Trophoblast cell (in vitro differentiated cells and primary cell): ENCODE results near the gene B9D1.

Source experiments
- DNase-seq, 2 donors: peaks; one replicate each; pipeline ENCODE4 v3.0.0-alpha.2; 2016
- H2AFZ ChIP-seq: 2 replicates; pipeline ENCODE4 v1.6.1; 2013; ENCODE audit warnings: low read length, moderate library complexity, mild to moderate bottlenecking; ENCODE audit not compliant: insufficient read depth, poor library complexity
- H2AK5ac ChIP-seq: 2 replicates; pipeline ENCODE4 v1.6.1; 2013; ENCODE audit warnings: mild to moderate bottlenecking, low read length
- H2BK120ac ChIP-seq: 2 replicates; pipeline ENCODE4 v1.6.1; 2013; ENCODE audit warnings: low read length, mild to moderate bottlenecking, moderate library complexity; ENCODE audit not compliant: insufficient read depth, poor library complexity
- H2BK12ac ChIP-seq: 2 replicates; pipeline ENCODE4 v1.6.1; 2013; ENCODE audit warnings: mild to moderate bottlenecking, low read length, moderate library complexity
- H2BK5ac ChIP-seq: 2 replicates; pipeline ENCODE4 v1.6.1; 2013; ENCODE audit warnings: low read length, low read depth, moderate library complexity, mild to moderate bottlenecking; ENCODE audit not compliant: poor library complexity
- H3K14ac ChIP-seq: 2 replicates; pipeline ENCODE4 v1.6.1; 2013; ENCODE audit warnings: mild to moderate bottlenecking, low read length
- H3K18ac ChIP-seq: 2 replicates; pipeline ENCODE4 v1.6.1; 2013; ENCODE audit warnings: mild to moderate bottlenecking, low read length
- H3K23ac ChIP-seq: 2 replicates; pipeline ENCODE4 v1.6.1; 2013; ENCODE audit warnings: low read length
- H3K27ac ChIP-seq: 2 replicates; pipeline ENCODE4 v1.5.1; 2013; ENCODE audit warnings: low read depth, mild to moderate bottlenecking, inconsistent platforms, low read length, moderate library complexity
- H3K27me3 ChIP-seq: 2 replicates; pipeline ENCODE4 v1.6.1; 2013; ENCODE audit warnings: inconsistent platforms, mild to moderate bottlenecking, low read length, moderate library complexity; ENCODE audit not compliant: insufficient read depth
- H3K36me3 ChIP-seq, 2 experiments: 1 replicate in 1 of 2; 2 replicates in 1 of 2; pipeline ENCODE4 v1.6.1; 2013; ENCODE audit warnings: low read length in 2 of 2, mild to moderate bottlenecking in 2 of 2, moderate library complexity in 1 of 2; ENCODE audit not compliant: insufficient read depth in 2 of 2, control insufficient read depth in 1 of 2
- H3K4ac ChIP-seq: 2 replicates; pipeline ENCODE4 v1.6.1; 2013; ENCODE audit warnings: low read depth, mild to moderate bottlenecking, low read length, moderate library complexity
- H3K4me1 ChIP-seq, 2 experiments: 1 replicate in 1 of 2; 2 replicates in 1 of 2; pipeline ENCODE4 v1.6.1; 2013; ENCODE audit warnings: low read length in 2 of 2, mild to moderate bottlenecking in 2 of 2, moderate library complexity in 1 of 2; ENCODE audit not compliant: insufficient read depth in 2 of 2, control insufficient read depth in 1 of 2
- H3K4me2 ChIP-seq: 2 replicates; pipeline ENCODE4 v1.6.1; 2013; ENCODE audit warnings: inconsistent platforms, mild to moderate bottlenecking, low read length, moderate library complexity
- H3K4me3 ChIP-seq: 2 replicates; pipeline ENCODE4 v1.5.1; 2013; ENCODE audit warnings: mild to moderate bottlenecking, low read depth, low read length, inconsistent platforms
- H3K79me1 ChIP-seq: one replicate; pipeline ENCODE4 v1.6.1; 2013; ENCODE audit warnings: low read length
- H3K79me2 ChIP-seq: 2 replicates; pipeline ENCODE4 v1.6.1; 2013; ENCODE audit warnings: low read length, mild to moderate bottlenecking; ENCODE audit not compliant: control insufficient read depth, insufficient read depth, poor library complexity
- H3K9ac ChIP-seq: 2 replicates; pipeline ENCODE4 v1.6.1; 2013; ENCODE audit warnings: mild to moderate bottlenecking, low read length
- H3K9me3 ChIP-seq: 2 replicates; pipeline ENCODE4 v1.6.1; 2013; ENCODE audit warnings: low read depth, mild to moderate bottlenecking, control low read depth, inconsistent platforms, low read length; ENCODE audit not compliant: insufficient read depth
- H4K12ac ChIP-seq: 2 replicates; pipeline ENCODE4 v1.6.1; 2013; ENCODE audit warnings: low read depth, mild to moderate bottlenecking, low read length, moderate library complexity
- H4K8ac ChIP-seq: 2 replicates; pipeline ENCODE4 v1.6.1; 2013; ENCODE audit warnings: low read depth, mild to moderate bottlenecking, low read length, moderate library complexity
- H4K91ac ChIP-seq: one replicate; pipeline ENCODE4 v1.6.1; 2013; ENCODE audit warnings: low read depth, mild to moderate bottlenecking, low read length, moderate library complexity
- WGBS: extraction: QIAGEN DNeasy Blood & Tissue Kit; methylation state at CpG from one replicate; pipeline ENCODE4 v1.1.7; 2013; ENCODE audit warnings: missing lambda C conversion rate; ENCODE audit not compliant: insufficient read length, insufficient coverage; ENCODE audit errors: extremely low coverage; 5-methylcytosine and 5-hydroxymethylcytosine counted together

The B9D1 gene

DNA sequence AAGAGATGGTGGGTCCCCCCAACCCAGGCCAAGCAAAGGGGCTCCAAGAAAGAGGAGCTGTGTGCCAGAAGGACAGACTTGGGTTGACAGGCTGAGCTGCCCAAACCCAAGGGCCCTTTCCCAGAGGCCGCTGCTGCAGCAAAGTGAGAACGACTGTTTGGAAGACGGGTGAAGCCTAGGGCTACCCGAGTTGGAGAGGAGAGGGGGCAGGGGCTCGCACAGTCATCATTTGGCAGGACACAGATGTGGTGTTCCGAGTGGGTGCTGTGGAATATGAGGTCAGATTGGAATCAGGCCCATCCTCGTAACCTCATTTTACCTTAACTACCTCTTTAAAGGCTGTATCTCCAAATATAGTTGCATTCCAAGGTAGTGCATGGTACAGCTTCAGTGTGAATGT, 29.8 kb upstream of the B9D1 start:
- Histone ChIP-seq H3K4me1 (peaks cover 5 to 9% of the 10 kb centered on the region in 2 experiments), H4K8ac (no peak overlapping the region), H3K9ac (no peak overlapping the region), H3K27me3 (no peaks in the 10 kb centered on the region), H3K18ac (no peak overlapping the region), H4K12ac (no peak overlapping the region), H3K14ac (no peak overlapping the region), H2AK5ac (no peak overlapping the region), H2BK120ac (no peak overlapping the region), H3K9me3 (no peaks in the 10 kb centered on the region), H2BK12ac (no peak overlapping the region), H3K27ac (no peak overlapping the region), H3K4me2 (no peak overlapping the region), H2BK5ac (no peak overlapping the region), H3K36me3 (no peaks in the 10 kb centered on the region), H3K4me3 (no peak overlapping the region), H2AFZ (no peak overlapping the region), H3K79me2 (no peaks in the 10 kb centered on the region), H4K91ac (no peak overlapping the region), H3K4ac (no peak overlapping the region), H3K23ac (no peak overlapping the region), H3K79me1 (no peaks in the 10 kb centered on the region)
- no CpG with 5 or more reads among the region's 7 CpGs for WGBS
- no peak for DNase-seq

DNA sequence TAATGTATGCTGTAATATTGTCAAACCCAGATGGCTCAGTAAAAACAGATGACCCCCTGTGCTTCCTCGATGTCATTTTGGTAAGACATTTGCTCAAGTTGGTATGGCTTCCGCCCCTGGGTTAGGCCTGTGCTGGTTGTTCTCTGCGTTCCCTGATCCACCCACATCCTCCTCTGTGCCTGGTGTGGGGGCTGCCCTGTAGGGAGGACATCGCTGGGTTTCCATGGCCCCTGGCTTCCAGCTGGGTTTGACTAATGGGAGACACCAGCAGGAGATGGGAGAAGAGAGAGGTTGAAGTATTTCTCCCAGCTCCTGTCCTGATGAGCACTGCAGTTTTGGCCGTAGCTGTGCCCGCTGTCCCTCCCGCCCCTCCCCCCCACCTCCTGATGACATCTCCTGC, 28.9 kb upstream of the B9D1 start:
- Histone ChIP-seq H2BK5ac (no peak overlapping the region), H4K12ac (no peak overlapping the region), H3K18ac (no peak overlapping the region), H2AFZ (no peak overlapping the region), H3K4me1 (peaks cover 12 to 15% of the 10 kb centered on the region in 2 experiments), H3K27ac (no peak overlapping the region), H3K9me3 (no peaks in the 10 kb centered on the region), H3K4ac (no peak overlapping the region), H3K36me3 (no peaks in the 10 kb centered on the region), H4K91ac (no peak overlapping the region), H3K4me2 (no peak overlapping the region), H2BK120ac (no peak overlapping the region), H3K27me3 (no peaks in the 10 kb centered on the region), H2AK5ac (no peak overlapping the region), H3K79me1 (no peaks in the 10 kb centered on the region), H3K79me2 (peaks cover 2% of the 10 kb centered on the region), H4K8ac (no peak overlapping the region), H2BK12ac (no peak overlapping the region), H3K23ac (no peak overlapping the region), H3K9ac (no peak overlapping the region), H3K14ac (no peak overlapping the region), H3K4me3 (no peak overlapping the region)
- WGBS, result no CpG with 5 or more reads among the region's 7 CpGs
- DNase-seq, result no peak

DNA sequence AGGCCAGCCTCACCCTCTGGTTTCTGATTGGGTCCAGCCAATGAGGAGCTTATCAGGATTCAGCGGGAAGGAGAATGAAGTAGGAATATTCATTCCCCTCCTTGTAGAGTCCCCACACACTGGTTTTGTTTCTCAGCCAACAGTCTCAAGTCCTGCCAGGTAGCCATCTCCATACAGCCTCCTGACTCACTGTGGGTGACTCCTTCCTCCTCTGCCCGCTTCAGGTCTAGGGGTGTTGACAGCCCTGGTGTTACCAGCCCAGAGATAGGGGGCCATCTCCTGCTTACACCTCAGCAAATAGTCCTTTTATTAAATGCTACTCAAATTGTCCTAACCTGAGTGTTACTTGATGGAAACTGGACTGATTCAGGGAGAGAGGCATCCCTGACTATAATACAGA, 28.4 kb upstream of the B9D1 start:
- no peak overlapping the region for H3K4ac ChIP-seq
- no peak overlapping the region for H4K8ac ChIP-seq
- no peak overlapping the region for H3K27ac ChIP-seq
- H3K9ac ChIP-seq, result no peak overlapping the region
- no peaks in the 10 kb centered on the region for H3K79me1 ChIP-seq
- no peak overlapping the region for H3K4me2 ChIP-seq
- no peak overlapping the region for H2AFZ ChIP-seq
- H2AK5ac ChIP-seq, result no peak overlapping the region
- H3K9me3 ChIP-seq, result no peaks in the 10 kb centered on the region
- H4K91ac ChIP-seq, result no peak overlapping the region
- peak overlapping the region; percentile 25 for H3K4me3 ChIP-seq
- H4K12ac ChIP-seq, result no peak overlapping the region
- H2BK5ac ChIP-seq, result no peak overlapping the region
- no peak for DNase-seq
- no peak overlapping the region for H3K18ac ChIP-seq
- peaks cover 15 to 20% of the 10 kb centered on the region in 2 experiments for H3K4me1 ChIP-seq
- WGBS, result no CpG with 5 or more reads among the region's 2 CpGs
- H3K79me2 ChIP-seq, result peaks cover 2% of the 10 kb centered on the region
- H3K14ac ChIP-seq, result no peak overlapping the region
- H3K23ac ChIP-seq, result no peak overlapping the region
- H2BK12ac ChIP-seq, result no peak overlapping the region
- no peaks in the 10 kb centered on the region for H3K36me3 ChIP-seq
- H3K27me3 ChIP-seq, result no peaks in the 10 kb centered on the region
- H2BK120ac ChIP-seq, result no peak overlapping the region

DNA sequence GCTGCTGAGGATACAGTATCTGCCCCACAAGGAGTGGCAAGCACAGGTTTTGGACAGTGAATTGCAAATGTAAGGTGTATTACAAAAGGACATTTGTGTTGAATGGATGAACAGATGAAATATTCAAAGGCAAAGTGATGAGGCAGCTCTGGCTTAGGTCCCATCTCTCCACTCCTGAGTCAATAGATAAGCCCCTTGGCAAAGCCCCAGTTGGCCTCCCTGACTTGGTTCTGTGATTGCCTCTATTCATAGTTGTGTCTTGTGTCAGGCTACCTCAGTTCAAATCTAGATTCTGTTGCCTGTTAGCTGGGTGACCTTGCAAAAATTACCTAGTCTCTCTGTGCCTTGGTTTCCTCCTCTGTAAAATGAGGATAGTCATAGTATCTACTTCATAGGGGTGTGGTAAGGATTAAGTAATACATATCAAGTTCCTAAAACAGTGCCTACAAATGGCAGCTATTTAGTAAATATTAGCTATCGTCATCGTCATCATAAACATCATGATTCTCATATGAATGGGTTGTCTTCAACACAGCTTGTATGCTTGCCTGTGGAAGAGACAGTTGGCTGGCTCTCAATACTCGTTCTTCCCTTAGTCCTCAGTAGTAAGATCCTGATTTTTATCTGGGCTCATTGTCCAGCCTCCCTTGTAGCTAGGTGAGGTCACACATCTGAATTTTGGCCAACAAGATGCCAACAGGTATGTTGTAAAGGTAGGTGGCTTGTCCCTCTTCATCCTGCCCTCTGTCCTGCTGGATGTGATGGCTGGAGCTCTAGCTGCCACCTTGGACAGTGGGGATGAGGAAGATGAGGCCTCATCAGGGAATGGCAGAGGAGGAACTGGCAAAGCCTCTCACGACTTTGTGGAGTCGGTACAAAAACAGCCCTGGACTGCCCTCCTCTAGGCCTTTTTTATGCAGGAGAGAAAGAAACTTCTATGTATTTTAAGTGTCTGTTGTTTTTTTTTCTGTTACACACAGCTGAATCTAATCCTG, 26.6 kb upstream of the B9D1 start:
- Histone ChIP-seq H3K9ac (no peak overlapping the region), H3K27me3 (no peaks in the 10 kb centered on the region), H3K9me3 (no peaks in the 10 kb centered on the region), H3K36me3 (peaks cover 16% of the 10 kb centered on the region in 2 experiments), H3K23ac (no peak overlapping the region), H2AFZ (no peak overlapping the region), H2BK5ac (no peak overlapping the region), H4K12ac (no peak overlapping the region), H3K4ac (no peak overlapping the region), H4K91ac (no peak overlapping the region), H3K79me1 (no peaks in the 10 kb centered on the region), H3K4me2 (no peak overlapping the region), H3K4me1 (peaks cover 15 to 20% of the 10 kb centered on the region in 2 experiments), H2AK5ac (no peak overlapping the region), H3K4me3 (no peak overlapping the region), H3K18ac (no peak overlapping the region), H2BK12ac (no peak overlapping the region), H3K79me2 (peaks cover 2% of the 10 kb centered on the region), H2BK120ac (no peak overlapping the region), H3K27ac (no peak overlapping the region), H4K8ac (no peak overlapping the region), H3K14ac (no peak overlapping the region)
- DNase-seq, result no peak
- WGBS, result no CpG with 5 or more reads among the region's 5 CpGs
